Iris pigment epithelial cell (primary cell): ENCODE measurements around the gene RNF149.

Source experiments
- DNase-seq: peaks from one replicate; pipeline ENCODE4 v3.0.0-alpha.2; 2011; ENCODE audit warnings: low read depth

Gene RNF149

GRCh38 chr2:101231240-101231639, 77.3 kb downstream of the RNF149 start:
- no peak for DNase-seq

- peak; percentile 84 for DNase-seq
Measured at GRCh38 chr2:101230541-101231001, 77.9 kb downstream of the RNF149 start.
